ENCODE results near the gene NID2.

DNA sequence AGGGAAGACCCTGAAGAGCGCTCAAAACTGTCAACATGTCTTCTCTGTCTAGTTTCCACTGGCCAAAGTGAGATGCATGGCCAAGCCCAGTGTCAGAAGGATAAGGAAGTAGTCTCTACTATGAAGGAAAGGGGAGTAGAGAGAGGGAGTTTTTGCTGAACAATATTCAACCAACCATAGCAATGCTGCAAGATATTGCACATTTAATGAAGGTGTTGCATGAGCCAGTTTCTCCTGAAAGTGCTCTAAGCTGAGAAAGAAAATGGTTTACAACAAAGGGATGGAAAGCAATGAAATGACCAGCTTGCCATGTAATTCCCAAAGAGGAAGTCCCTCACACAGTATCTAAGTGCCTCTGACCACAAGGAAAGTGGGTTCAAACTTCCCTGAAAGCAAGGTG, 40.0 kb upstream of the NID2 start:
- TF ChIP-seq, protein P1, sequence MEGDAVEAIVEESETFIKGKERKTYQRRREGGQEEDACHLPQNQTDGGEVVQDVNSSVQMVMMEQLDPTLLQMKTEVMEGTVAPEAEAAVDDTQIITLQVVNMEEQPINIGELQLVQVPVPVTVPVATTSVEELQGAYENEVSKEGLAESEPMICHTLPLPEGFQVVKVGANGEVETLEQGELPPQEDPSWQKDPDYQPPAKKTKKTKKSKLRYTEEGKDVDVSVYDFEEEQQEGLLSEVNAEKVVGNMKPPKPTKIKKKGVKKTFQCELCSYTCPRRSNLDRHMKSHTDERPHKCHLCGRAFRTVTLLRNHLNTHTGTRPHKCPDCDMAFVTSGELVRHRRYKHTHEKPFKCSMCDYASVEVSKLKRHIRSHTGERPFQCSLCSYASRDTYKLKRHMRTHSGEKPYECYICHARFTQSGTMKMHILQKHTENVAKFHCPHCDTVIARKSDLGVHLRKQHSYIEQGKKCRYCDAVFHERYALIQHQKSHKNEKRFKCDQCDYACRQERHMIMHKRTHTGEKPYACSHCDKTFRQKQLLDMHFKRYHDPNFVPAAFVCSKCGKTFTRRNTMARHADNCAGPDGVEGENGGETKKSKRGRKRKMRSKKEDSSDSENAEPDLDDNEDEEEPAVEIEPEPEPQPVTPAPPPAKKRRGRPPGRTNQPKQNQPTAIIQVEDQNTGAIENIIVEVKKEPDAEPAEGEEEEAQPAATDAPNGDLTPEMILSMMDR (IDR thresholded peaks at IDR 0.05; ENCODE audit: poor library complexity), result no peak
- no peak for TF ChIP-seq EZH2 (IDR thresholded peaks at IDR 0.05; ENCODE audit: borderline replicate concordance)
- no peak for TF ChIP-seq EZH2phosphoT487 (IDR thresholded peaks at IDR 0.05; ENCODE audit: low read depth, severe bottlenecking, unreplicated experiment)
